Ascending aorta (tissue), 2 donors: Measurements from ENCODE around the gene TOPORS. TPM values are rescaled to one million over a fixed set of nuclear protein-coding genes. Genes with fewer than 3 reads are reported as not detected.
A peak's percentile ranks its signal among the peaks of the same experiment; 100 is the strongest.
"Not testable (repeated sequence)": the region's sequence is repeated elsewhere in the genome, so short reads cannot be mapped to it uniquely, and the experiment has no call there.

ENCODE experiments used
- DNase-seq, 2 donors: peaks; one replicate each; pipeline ENCODE4 v3.0.0-alpha.2; 2019; ENCODE audit warnings: low spot score in 2 of 2
- H3K27ac ChIP-seq, 2 donors: fragments of 200-600 bp; sonication (generic); one replicate each; pipeline ENCODE4 v1.5.1; 2016 to 2017; ENCODE audit warnings: mild to moderate bottlenecking in 1 of 2
- H3K27me3 ChIP-seq: fragments of 200-600 bp; sonication (generic); one replicate; pipeline ENCODE4 v1.5.1; 2017
- H3K36me3 ChIP-seq, 2 donors: fragments of 200-600 bp; sonication (generic); one replicate each; pipeline ENCODE4 v1.5.1; 2016
- H3K4me1 ChIP-seq, 2 donors: fragments of 200-600 bp; sonication (generic); one replicate each; pipeline ENCODE4 v1.5.1; 2016 to 2017; ENCODE audit warnings: mild to moderate bottlenecking in 1 of 2
- H3K4me3 ChIP-seq, 2 donors: fragments of 200-600 bp; sonication (generic); one replicate each; pipeline ENCODE4 v1.5.1; 2016 to 2017; ENCODE audit warnings: mild to moderate bottlenecking in 1 of 2
- H3K9me3 ChIP-seq, 2 donors: fragments of 200-600 bp; sonication (generic); one replicate each; pipeline ENCODE4 v1.5.1; 2016
- intact Hi-C: fragments of 100-400 bp; cut with DNase I; formaldehyde crosslinking; loops from one replicate; pipeline ENCODE4 v1.15.1; 2023
- total RNA-seq: library from RNA; depleted of rRNA; stranded (reverse); fragments of >200 nt; gene quantifications from one replicate; pipeline ENCODE4 v1.1.0, GENCODE V29; 2016
- TF ChIP-seq, protein P1 (sequence below), 3 experiments: fragments of 200-600 bp in 2 of 3; fragments of 450-650 bp in 1 of 3; sonication (generic) in 2 of 3; IDR thresholded peaks; one replicate each; pipeline ENCODE4 v1.5.1; 2016 to 2019; ENCODE audit warnings: antibody characterized with exemption in 3 of 3, mild to moderate bottlenecking in 1 of 3, moderate library complexity in 1 of 3

TOPORS gene
- 5.2 TPM for total RNA-seq

DNA sequence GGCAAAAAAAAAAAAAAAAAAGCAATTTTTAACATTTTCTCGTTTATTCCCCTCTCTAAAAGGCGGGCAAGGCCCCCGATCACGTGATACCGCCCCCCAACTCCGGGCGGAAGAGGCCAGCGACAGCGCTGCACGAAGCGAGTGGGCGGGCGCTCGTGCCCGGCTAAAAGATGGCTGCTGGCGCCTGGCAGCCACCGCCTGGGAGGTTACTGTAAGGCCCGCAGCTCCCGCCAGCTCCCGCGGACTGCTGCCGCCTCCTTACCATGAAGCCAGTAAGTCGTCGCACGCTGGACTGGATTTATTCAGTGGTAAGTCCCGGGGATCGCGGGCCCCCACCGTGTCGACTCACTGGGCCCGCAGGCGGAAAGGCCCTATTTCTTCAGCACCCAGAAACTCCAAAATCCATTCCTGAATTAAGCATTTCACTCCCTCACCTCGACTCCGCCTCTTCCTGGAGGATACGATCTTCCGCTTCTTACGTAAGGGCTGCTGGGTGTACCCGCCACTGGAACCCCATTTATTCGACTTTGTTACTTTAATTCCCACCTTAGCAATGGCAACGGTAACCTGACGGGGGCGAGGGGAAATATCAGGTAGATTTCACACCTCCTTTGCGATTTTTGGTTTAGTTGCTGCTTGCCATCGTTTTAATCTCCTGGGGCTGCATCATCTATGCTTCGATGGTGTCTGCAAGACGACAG, at the start of gene TOPORS, which contains the start of gene SMIM27:
Gene TOPORS (minus strand): TSS at position 415 of the 701 bp plus-strand sequence. CDS start 150 bp downstream, at position 265.
Gene SMIM27 (plus strand): TSS at position 156 of the 701 bp plus-strand sequence. CDS start 108 bp downstream, at position 264.
- DNase-seq, result peak; percentile 70 to 95
- H3K27me3 ChIP-seq, result no peaks in the 10 kb centered on the region
- no peaks in the 10 kb centered on the region for H3K9me3 ChIP-seq
- intact Hi-C loops, result loop anchor here (1.0 to 10.0 kb wide), 4 partner anchors 21 to 472 kb away; partner anchors contain the start of genes ACO1, DNAJA1, NDUFB6 and RIGI
- H3K4me1 ChIP-seq, result peaks cover 0 to 16% of the 10 kb centered on the region in 2 donors
- TF ChIP-seq, protein P1, sequence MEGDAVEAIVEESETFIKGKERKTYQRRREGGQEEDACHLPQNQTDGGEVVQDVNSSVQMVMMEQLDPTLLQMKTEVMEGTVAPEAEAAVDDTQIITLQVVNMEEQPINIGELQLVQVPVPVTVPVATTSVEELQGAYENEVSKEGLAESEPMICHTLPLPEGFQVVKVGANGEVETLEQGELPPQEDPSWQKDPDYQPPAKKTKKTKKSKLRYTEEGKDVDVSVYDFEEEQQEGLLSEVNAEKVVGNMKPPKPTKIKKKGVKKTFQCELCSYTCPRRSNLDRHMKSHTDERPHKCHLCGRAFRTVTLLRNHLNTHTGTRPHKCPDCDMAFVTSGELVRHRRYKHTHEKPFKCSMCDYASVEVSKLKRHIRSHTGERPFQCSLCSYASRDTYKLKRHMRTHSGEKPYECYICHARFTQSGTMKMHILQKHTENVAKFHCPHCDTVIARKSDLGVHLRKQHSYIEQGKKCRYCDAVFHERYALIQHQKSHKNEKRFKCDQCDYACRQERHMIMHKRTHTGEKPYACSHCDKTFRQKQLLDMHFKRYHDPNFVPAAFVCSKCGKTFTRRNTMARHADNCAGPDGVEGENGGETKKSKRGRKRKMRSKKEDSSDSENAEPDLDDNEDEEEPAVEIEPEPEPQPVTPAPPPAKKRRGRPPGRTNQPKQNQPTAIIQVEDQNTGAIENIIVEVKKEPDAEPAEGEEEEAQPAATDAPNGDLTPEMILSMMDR (IDR thresholded peaks at IDR 0.05), result no peak
- H3K27ac ChIP-seq, result peak within 1 kb of the TSS; percentile 80 to 90
- H3K4me3 ChIP-seq, result peak within 1 kb of the TSS; percentile 67 to 80
- no peaks in the 10 kb centered on the region for H3K36me3 ChIP-seq

GRCh38 chr9:32599021-32599420, 46.6 kb upstream of the TOPORS start:
- H3K4me1 ChIP-seq, H3K4me3 ChIP-seq, H3K27ac ChIP-seq, DNase-seq, H3K36me3 ChIP-seq, intact Hi-C loops, H3K9me3 ChIP-seq, H3K27me3 ChIP-seq: not testable (repeated sequence)

DNA sequence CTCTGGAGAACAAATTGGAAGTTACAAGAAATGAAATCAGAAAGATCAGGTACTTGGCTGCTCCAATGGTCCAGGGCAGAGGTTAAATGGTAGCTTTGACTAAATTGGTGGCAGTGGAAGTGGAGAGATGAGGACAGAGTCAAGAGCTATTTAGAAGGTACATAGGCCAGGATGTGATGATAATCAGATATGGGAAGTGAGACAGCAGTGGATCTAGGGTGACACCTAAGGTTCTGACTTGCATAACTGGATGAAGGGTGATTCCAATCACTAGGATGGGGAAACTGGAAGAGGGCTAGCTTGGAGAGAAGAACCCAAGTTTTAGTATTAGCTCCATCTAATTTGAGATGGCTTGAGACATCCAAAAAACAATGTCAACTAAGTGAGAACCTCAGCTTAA, 44.5 kb upstream of the TOPORS start:
- intact Hi-C loops, result no loop called here
- no peaks in the 10 kb centered on the region for H3K27me3 ChIP-seq
- H3K27ac ChIP-seq, result no peak overlapping the region
- TF ChIP-seq, protein P1 (IDR thresholded peaks at IDR 0.05), result no peak
- H3K36me3 ChIP-seq, result no peaks in the 10 kb centered on the region
- no peaks in the 10 kb centered on the region for H3K9me3 ChIP-seq
- no peak overlapping the region for H3K4me3 ChIP-seq
- no peak for DNase-seq
- H3K4me1 ChIP-seq, result no peaks in the 10 kb centered on the region

DNA sequence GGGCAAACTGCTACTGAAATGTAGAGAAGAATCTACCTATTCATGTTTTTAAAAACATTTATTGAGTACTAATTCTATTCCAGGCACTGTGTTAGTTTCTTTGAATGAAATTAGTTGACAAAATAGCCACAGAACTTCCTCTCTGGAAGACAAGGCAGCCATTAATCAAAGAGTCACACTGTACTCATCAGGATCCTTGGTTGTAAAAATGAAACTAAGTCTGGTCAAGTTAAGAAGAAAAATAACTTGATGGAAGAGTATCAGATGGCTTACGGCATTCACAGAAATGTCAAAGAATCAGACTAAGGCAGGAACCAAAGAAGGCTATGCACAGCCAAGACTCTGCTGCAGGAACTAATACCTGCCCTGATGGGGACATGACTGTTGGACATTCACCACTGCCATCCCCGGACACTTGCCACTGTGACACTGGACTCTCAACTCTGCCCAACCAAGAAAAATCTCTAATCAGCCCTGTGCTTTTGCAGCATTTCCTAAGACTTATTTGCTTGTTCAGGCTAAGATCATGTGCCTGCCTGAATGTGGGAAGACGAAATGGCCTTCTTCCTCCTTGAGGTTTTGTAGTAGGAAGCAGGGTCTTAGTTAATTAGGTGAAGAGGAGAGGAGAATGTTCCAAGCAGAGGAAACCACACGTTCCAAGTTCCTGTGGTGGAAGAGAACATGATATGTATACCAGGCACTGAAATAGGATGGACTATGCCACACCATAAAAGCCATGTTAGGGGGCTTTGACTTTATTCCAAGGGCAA, 43.9 kb upstream of the TOPORS start:
- H3K9me3 ChIP-seq, result no peaks in the 10 kb centered on the region
- intact Hi-C loops, result no loop called here
- H3K27ac ChIP-seq, result no peak overlapping the region
- no peaks in the 10 kb centered on the region for H3K36me3 ChIP-seq
- TF ChIP-seq, protein P1 (IDR thresholded peaks at IDR 0.05), result no peak
- no peaks in the 10 kb centered on the region for H3K4me1 ChIP-seq
- no peak overlapping the region for H3K4me3 ChIP-seq
- DNase-seq, result no peak
- H3K27me3 ChIP-seq, result no peaks in the 10 kb centered on the region

- H3K36me3 ChIP-seq, result no peaks in the 10 kb centered on the region
- H3K9me3 ChIP-seq, result no peaks in the 10 kb centered on the region
- intact Hi-C loops, result no loop called here
- H3K27ac ChIP-seq, result no peak overlapping the region
- H3K27me3 ChIP-seq, result no peaks in the 10 kb centered on the region
- TF ChIP-seq, protein P1 (IDR thresholded peaks at IDR 0.05), result no peak
- no peaks in the 10 kb centered on the region for H3K4me1 ChIP-seq
- DNase-seq, result no peak
- H3K4me3 ChIP-seq, result no peak overlapping the region
These were observed 38.5 kb upstream of the TOPORS start for GRCh38 chr9:32590898-32591297.

DNA sequence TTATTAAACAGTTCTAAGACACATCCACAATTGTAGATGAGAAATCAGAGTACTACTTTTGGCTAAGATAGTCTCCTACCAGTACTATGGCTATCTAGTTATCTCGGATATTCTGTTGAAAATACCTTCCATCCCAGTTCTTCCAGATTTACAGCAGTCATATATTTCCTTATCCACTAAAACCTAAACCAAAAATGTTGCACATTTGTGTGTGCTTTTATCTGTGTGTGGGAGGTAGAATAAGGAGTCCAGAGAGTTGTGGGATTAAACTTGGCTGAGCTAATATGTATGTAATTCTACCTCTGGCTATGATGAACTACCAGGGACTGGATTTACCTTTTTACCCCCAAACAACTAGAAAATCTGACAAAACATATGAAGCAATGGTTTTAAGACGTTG, 38.1 kb upstream of the TOPORS start:
- Histone ChIP-seq H3K4me1 (no peaks in the 10 kb centered on the region), H3K4me3 (no peak overlapping the region), H3K27me3 (no peaks in the 10 kb centered on the region), H3K36me3 (no peaks in the 10 kb centered on the region), H3K9me3 (no peaks in the 10 kb centered on the region), H3K27ac (no peak overlapping the region)
- TF ChIP-seq, protein P1 (IDR thresholded peaks at IDR 0.05), result no peak
- DNase-seq, result no peak
- intact Hi-C loops, result no loop called here
